Parathyroid adenoma (tissue), 2 donors: Measurements from ENCODE around the gene FZR1.
"Not testable (repeated sequence)": the region's sequence is repeated elsewhere in the genome, so short reads cannot be mapped to it uniquely, and the experiment has no call there.

ENCODE experiments used
- H2AFZ ChIP-seq: fragments of 300-600 bp; sonication (generic); one replicate; pipeline ENCODE4 v1.7.0; 2017; ENCODE audit warnings: antibody characterized with exemption, mild to moderate bottlenecking
- H3K27ac ChIP-seq: fragments of 300-600 bp; sonication (generic); one replicate; pipeline ENCODE4 v1.7.0; 2017
- H3K27me3 ChIP-seq: fragments of 300-600 bp; sonication (generic); one replicate; pipeline ENCODE4 v1.7.0; 2017; ENCODE audit warnings: low read length; ENCODE audit not compliant: control insufficient read depth, insufficient read depth
- H3K36me3 ChIP-seq: fragments of 300-600 bp; sonication (generic); one replicate; pipeline ENCODE4 v1.7.0; 2017; ENCODE audit warnings: low read length; ENCODE audit not compliant: control insufficient read depth, insufficient read depth
- H3K4me1 ChIP-seq: fragments of 300-600 bp; sonication (generic); one replicate; pipeline ENCODE4 v1.7.0; 2017; ENCODE audit warnings: control low read depth
- H3K4me2 ChIP-seq: fragments of 300-600 bp; sonication (generic); one replicate; pipeline ENCODE4 v1.7.0; 2017; ENCODE audit warnings: low read length
- H3K4me3 ChIP-seq: fragments of 300-600 bp; sonication (generic); one replicate; pipeline ENCODE4 v1.7.0; 2017; ENCODE audit warnings: low read depth, low read length
- H3K79me2 ChIP-seq: fragments of 300-600 bp; sonication (generic); one replicate; pipeline ENCODE4 v1.7.0; 2017; ENCODE audit warnings: control low read depth
- H3K9ac ChIP-seq: fragments of 300-600 bp; sonication (generic); one replicate; pipeline ENCODE4 v1.7.0; 2017; ENCODE audit warnings: mild to moderate bottlenecking
- H3K9me3 ChIP-seq: fragments of 300-600 bp; sonication (generic); one replicate; pipeline ENCODE4 v1.7.0; 2017; ENCODE audit warnings: low read length; ENCODE audit not compliant: control insufficient read depth
- CTCF ChIP-seq: fragments of 300-600 bp; sonication (generic); IDR thresholded peaks from one replicate; pipeline ENCODE4 v1.7.0; 2017; ENCODE audit warnings: antibody characterized with exemption, mild to moderate bottlenecking
- donor health status: primary hyperparathyroidism.

Gene FZR1

GRCh38 chr19:3576696-3577443 is 70.8 kb downstream of the FZR1 start:
- peaks cover 4% of the 10 kb centered on the region for H3K4me1 ChIP-seq
- H3K27ac ChIP-seq: no peak overlapping the region
- H3K4me3 ChIP-seq: peak overlapping the region; percentile 9
- no peak overlapping the region for H3K9ac ChIP-seq
- no peaks in the 10 kb centered on the region for H3K36me3 ChIP-seq
- no peak overlapping the region for H2AFZ ChIP-seq
- no peaks in the 10 kb centered on the region for H3K9me3 ChIP-seq
- no peaks in the 10 kb centered on the region for H3K27me3 ChIP-seq
- H3K79me2 ChIP-seq: no peaks in the 10 kb centered on the region
- peak overlapping the region; percentile 17 for H3K4me2 ChIP-seq
- TF ChIP-seq CTCF: no peak

- Histone ChIP-seq H3K4me1 (no peaks in the 10 kb centered on the region), H3K27ac (no peak overlapping the region), H3K4me2 (no peak overlapping the region), H2AFZ (no peak overlapping the region), H3K36me3 (no peaks in the 10 kb centered on the region), H3K27me3 (no peaks in the 10 kb centered on the region), H3K4me3 (no peak overlapping the region), H3K9ac (no peak overlapping the region), H3K9me3 (no peaks in the 10 kb centered on the region), H3K79me2 (no peaks in the 10 kb centered on the region)
- no peak for TF ChIP-seq CTCF
Measured at GRCh38 chr19:3577723-3578344, 71.7 kb downstream of the FZR1 start.

GRCh38 chr19:3578390-3578789 is 72.3 kb downstream of the FZR1 start:
- H3K4me3 ChIP-seq: no peak overlapping the region
- no peak for TF ChIP-seq CTCF
- H3K4me2 ChIP-seq: no peak overlapping the region
- no peaks in the 10 kb centered on the region for H3K79me2 ChIP-seq
- H2AFZ ChIP-seq: no peak overlapping the region
- no peak overlapping the region for H3K27ac ChIP-seq
- H3K4me1 ChIP-seq: no peaks in the 10 kb centered on the region
- H3K27me3 ChIP-seq: no peaks in the 10 kb centered on the region
- H3K9me3 ChIP-seq: no peaks in the 10 kb centered on the region
- H3K36me3 ChIP-seq: no peaks in the 10 kb centered on the region
- H3K9ac ChIP-seq: no peak overlapping the region

GRCh38 chr19:3580156-3580934 is 74.2 kb downstream of the FZR1 start:
- Histone ChIP-seq H3K4me2 (no peak overlapping the region), H2AFZ (no peak overlapping the region), H3K79me2 (no peaks in the 10 kb centered on the region), H3K4me3 (no peak overlapping the region), H3K27ac (no peak overlapping the region), H3K36me3 (no peaks in the 10 kb centered on the region), H3K4me1 (no peaks in the 10 kb centered on the region), H3K27me3 (no peaks in the 10 kb centered on the region), H3K9ac (no peak overlapping the region), H3K9me3 (no peaks in the 10 kb centered on the region)
- TF ChIP-seq CTCF: no peak

- not testable (repeated sequence) for H3K4me1 ChIP-seq, H3K9ac ChIP-seq, H3K27ac ChIP-seq, H3K4me3 ChIP-seq, H3K79me2 ChIP-seq, H3K36me3 ChIP-seq, H3K4me2 ChIP-seq, H2AFZ ChIP-seq, H3K27me3 ChIP-seq, H3K9me3 ChIP-seq
Measured at GRCh38 chr19:3581792-3582191, 75.7 kb downstream of the FZR1 start.

- H3K9me3 ChIP-seq, H3K4me3 ChIP-seq, H3K27ac ChIP-seq, H3K4me2 ChIP-seq, H3K9ac ChIP-seq, H3K27me3 ChIP-seq, H3K79me2 ChIP-seq, H3K4me1 ChIP-seq, H2AFZ ChIP-seq, H3K36me3 ChIP-seq: not testable (repeated sequence)
Measured at GRCh38 chr19:3584036-3584802, 78.1 kb downstream of the FZR1 start.
